SK-N-SH (cell line): ENCODE results near the gene CLIC5. TPM values are rescaled to one million over a fixed set of nuclear protein-coding genes. Genes with fewer than 3 reads are reported as not detected.

Experiments used
- CTCF ChIA-PET: fragments of 300-600, 350-600 bp; formaldehyde crosslinking; extraction: SDS; loops from one replicate; lab custom pipeline; 2021; lab: Yijun Ruan, JAX
- POLR2A ChIA-PET: fragments of 350-600 bp; sonication (Branson Sonifier 250); formaldehyde crosslinking; extraction: SDS; loops from one replicate; lab custom pipeline; 2020; ENCODE audit warnings: antibody characterized with exemption, inconsistent platforms; lab: Yijun Ruan, JAX
- DNase-seq: peaks from one replicate; pipeline ENCODE4 v3.0.0; 2012
- H2AFZ ChIP-seq: fragments of 200-600 bp; sonication (generic); 2 replicates; pipeline ENCODE4 v1.8.1; 2016; ENCODE audit warnings: antibody characterized with exemption, mild to moderate bottlenecking, low read depth
- H3F3A ChIP-seq: fragments of 200-600 bp; sonication (generic); replicated peaks from 2 replicates; pipeline ENCODE3; 2016; ENCODE audit warnings: antibody characterized with exemption, mild to moderate bottlenecking; ENCODE audit not compliant: insufficient read depth
- H3K27ac ChIP-seq, 2 experiments: fragments of 200-500 bp in 1 of 2; fragments of 200-600 bp in 1 of 2; sonication (Bioruptor generic) in 1 of 2; sonication (generic), shearing (Covaris generic) in 1 of 2; 2 replicates each; pipeline versions ENCODE4 v1.5.1 to v1.6.1; 2014 to 2016; ENCODE audit warnings: low read depth in 2 of 2, inconsistent platforms in 1 of 2, low read length in 1 of 2, mild to moderate bottlenecking in 1 of 2, mixed read lengths in 1 of 2
- H3K27me3 ChIP-seq: fragments of 200-600 bp; sonication (generic), shearing (Covaris generic); 2 replicates; pipeline ENCODE4 v1.6.1; 2016; ENCODE audit warnings: mixed run types; ENCODE audit not compliant: insufficient read depth
- H3K36me3 ChIP-seq, 2 experiments: fragments of 200-500 bp in 1 of 2; fragments of 200-600 bp in 1 of 2; sonication (Bioruptor generic) in 1 of 2; sonication (generic) in 1 of 2; replicated peaks in 1 of 2; 2 replicates each; pipeline versions ENCODE3 to v1.5.1; 2014 to 2016; ENCODE audit warnings: low read length in 1 of 2, mild to moderate bottlenecking in 1 of 2; ENCODE audit not compliant: insufficient read depth in 2 of 2, control insufficient read depth in 1 of 2
- H3K4me1 ChIP-seq, 2 experiments: fragments of 200-500 bp in 1 of 2; fragments of 200-600 bp in 1 of 2; sonication (Bioruptor generic) in 1 of 2; sonication (generic), shearing (Covaris generic) in 1 of 2; 2 replicates each; pipeline versions ENCODE4 v1.5.1 to v1.6.1; 2014 to 2016; ENCODE audit warnings: low read depth in 1 of 2, low read length in 1 of 2, mixed run types in 1 of 2; ENCODE audit not compliant: insufficient read depth in 2 of 2, control insufficient read depth in 1 of 2
- H3K4me2 ChIP-seq: fragments of 200-600 bp; sonication (generic), shearing (Covaris generic); 2 replicates; pipeline ENCODE4 v1.6.1; 2017; ENCODE audit warnings: mixed run types
- H3K4me3 ChIP-seq, 2 experiments: fragments of 200-500 bp in 1 of 2; fragments of 200-600 bp in 1 of 2; sonication (Bioruptor generic) in 1 of 2; sonication (generic), shearing (Covaris generic) in 1 of 2; 2 replicates each; pipeline versions ENCODE4 v1.5.1 to v1.8.1; 2014 to 2016; ENCODE audit warnings: low read depth in 2 of 2, inconsistent platforms in 1 of 2, low read length in 1 of 2, mild to moderate bottlenecking in 1 of 2, mixed read lengths in 1 of 2, moderate library complexity in 1 of 2
- H3K79me2 ChIP-seq: fragments of 200-600 bp; sonication (generic); 2 replicates; pipeline ENCODE4 v1.8.1; 2017; ENCODE audit warnings: mild to moderate bottlenecking; ENCODE audit not compliant: insufficient read depth
- H3K9ac ChIP-seq: fragments of 200-600 bp; sonication (generic); 2 replicates; pipeline ENCODE4 v1.6.1; 2017; ENCODE audit warnings: mixed run types
- H3K9me2 ChIP-seq: fragments of 200-600 bp; sonication (generic); 2 replicates; pipeline ENCODE4 v1.6.1; 2017; ENCODE audit warnings: mixed run types
- H3K9me3 ChIP-seq: fragments of 200-600 bp; sonication (generic); 2 replicates; pipeline ENCODE4 v1.6.1; 2017; ENCODE audit warnings: mixed run types, mild to moderate bottlenecking, moderate library complexity
- H4K20me1 ChIP-seq: fragments of 200-600 bp; sonication (generic); 2 replicates; pipeline ENCODE4 v1.6.1; 2017; ENCODE audit warnings: mild to moderate bottlenecking, mixed run types; ENCODE audit not compliant: insufficient read depth
- CTCF ChIP-seq: fragments of 200-600 bp; sonication (generic); IDR thresholded peaks from 2 replicates; pipeline ENCODE4 v1.6.1; 2017; ENCODE audit warnings: antibody characterized with exemption, mild to moderate bottlenecking, moderate library complexity
- ELF1 ChIP-seq: IDR thresholded peaks from 2 replicates; pipeline ENCODE4 v1.4.0; 2012
- EZH2phosphoT487 ChIP-seq: fragments of 200-600 bp; sonication (generic); IDR thresholded peaks from 2 replicates; pipeline ENCODE4 v1.6.1; 2017; ENCODE audit warnings: low read depth, mixed run types, mild to moderate bottlenecking, antibody characterized with exemption, moderate library complexity, borderline replicate concordance
- FOSL2 ChIP-seq: IDR thresholded peaks from 2 replicates; pipeline ENCODE4 v1.4.0; 2012; ENCODE audit warnings: low read depth, mild to moderate bottlenecking, moderate library complexity, borderline replicate concordance
- FOXM1 ChIP-seq: IDR thresholded peaks from 2 replicates; pipeline ENCODE4 v1.4.0; 2012; ENCODE audit warnings: low read depth, mild to moderate bottlenecking
- GATA2 ChIP-seq: sonication (generic); formaldehyde crosslinking; IDR thresholded peaks from 2 replicates; pipeline ENCODE4 v1.5.0; 2020; ENCODE audit warnings: mild to moderate bottlenecking, missing genetic modification reagents
- IRF3 ChIP-seq: fragments of 150-350 bp; IDR thresholded peaks from 2 replicates; pipeline ENCODE4 v1.6.1; 2016; ENCODE audit warnings: mild to moderate bottlenecking, low read depth, low read length
- MAX ChIP-seq: IDR thresholded peaks from 2 replicates; pipeline ENCODE4 v1.4.0; 2012; ENCODE audit warnings: low read depth
- MXI1 ChIP-seq: IDR thresholded peaks from 2 replicates; pipeline ENCODE4 v1.6.1; 2012; ENCODE audit warnings: mild to moderate bottlenecking, low read depth, low read length, improper control_type of control experiment
- NFIC ChIP-seq: IDR thresholded peaks from 2 replicates; pipeline ENCODE4 v1.4.0; 2012; ENCODE audit warnings: borderline replicate concordance
- NRF1 ChIP-seq: IDR thresholded peaks from 2 replicates; pipeline ENCODE4 v1.6.1; 2012; ENCODE audit warnings: low read depth, mild to moderate bottlenecking, low read length
- PBX3 ChIP-seq: IDR thresholded peaks from 2 replicates; pipeline ENCODE4; 2012
- POLR2AphosphoS5 ChIP-seq: IDR thresholded peaks from 2 replicates; pipeline ENCODE4 v1.6.1; 2012; ENCODE audit warnings: low read depth, low read length
- RCOR1 ChIP-seq: fragments of 150-350 bp; IDR thresholded peaks from 2 replicates; pipeline ENCODE4 v1.6.1; 2017; ENCODE audit warnings: antibody characterized with exemption, low read length
- REST ChIP-seq: IDR thresholded peaks from 2 replicates; pipeline ENCODE4 v1.6.1; 2012; ENCODE audit warnings: mild to moderate bottlenecking, low read depth, low read length, moderate library complexity
- SIN3A ChIP-seq: IDR thresholded peaks from 2 replicates; pipeline ENCODE4 v1.6.1; 2012; ENCODE audit warnings: low read depth, mild to moderate bottlenecking, low read length, moderate library complexity, borderline replicate concordance
- SMC3 ChIP-seq: IDR thresholded peaks from 2 replicates; pipeline ENCODE4 v1.6.1; 2012; ENCODE audit warnings: low read depth, low read length, improper control_type of control experiment
- TAF1 ChIP-seq: IDR thresholded peaks from 2 replicates; pipeline ENCODE4 v1.6.1; 2012; ENCODE audit warnings: low read depth, mild to moderate bottlenecking, low read length, moderate library complexity, borderline replicate concordance
- TCF12 ChIP-seq: IDR thresholded peaks from 2 replicates; pipeline ENCODE4 v1.4.0; 2012
- WGBS: methylation state at CpG from one replicate; pipeline ENCODE4 v1.1.6; 2017; ENCODE audit warnings: low lambda C conversion rate; 5-methylcytosine and 5-hydroxymethylcytosine counted together
- polyA plus RNA-seq, 3 experiments: library from polyadenylated mRNA; depleted of rRNA; stranded (reverse); fragments of >200 nt; gene quantifications; 2 replicates each; pipeline ENCODE4 v1.2.3, GENCODE V29; 2012

CLIC5 gene
- polyA plus RNA-seq, 1 of the 3 experiments (the other 2 are of a cell fraction), result 0.03 TPM

GRCh38 chr6:46056906-46057529 is 41.4 kb upstream of the CLIC5 start:
- H3K9me3 ChIP-seq, result no peaks in the 10 kb centered on the region
- no peak overlapping the region for H3K9ac ChIP-seq
- H3K79me2 ChIP-seq, result no peaks in the 10 kb centered on the region
- H3K9me2 ChIP-seq, result no peaks in the 10 kb centered on the region
- peaks cover 10% of the 10 kb centered on the region; the same call in 1 of the 2 replicates for H3K27me3 ChIP-seq
- H3F3A ChIP-seq, result no peaks in the 10 kb centered on the region
- no peaks in the 10 kb centered on the region for H4K20me1 ChIP-seq
- POLR2A ChIA-PET, result no interaction called here
- no peaks in the 10 kb centered on the region for H3K36me3 ChIP-seq
- no peak for DNase-seq
- WGBS, result 1% methylated on average over 4 of the region's 4 CpGs
- no peak overlapping the region for H3K27ac ChIP-seq
- H3K4me1 ChIP-seq, result no peaks in the 10 kb centered on the region
- CTCF ChIA-PET, result no interaction called here
- no peak overlapping the region for H3K4me3 ChIP-seq
- no peak overlapping the region for H2AFZ ChIP-seq
- no peak for TF ChIP-seq EZH2phosphoT487
- no peak for TF ChIP-seq NFIC
- no peak for TF ChIP-seq FOXM1
- no peak for TF ChIP-seq RCOR1
- no peak for TF ChIP-seq IRF3
- no peak for TF ChIP-seq MAX
- no peak for TF ChIP-seq PBX3
- no peak for TF ChIP-seq FOSL2
- TF ChIP-seq REST, result no peak
- no peak for TF ChIP-seq POLR2AphosphoS5
- no peak for TF ChIP-seq SIN3A
- no peak for TF ChIP-seq MXI1
- no peak for TF ChIP-seq CTCF
- TF ChIP-seq TAF1, result no peak
- TF ChIP-seq NRF1, result no peak
- TF ChIP-seq ELF1, result no peak
- no peak for TF ChIP-seq SMC3
- TF ChIP-seq GATA2, result no peak
- no peak for TF ChIP-seq TCF12
- no peak overlapping the region for H3K4me2 ChIP-seq
